ENCODE measurements around the gene KIF12.
"Not testable (repeated sequence)": the region's sequence is repeated elsewhere in the genome, so short reads cannot be mapped to it uniquely, and the experiment has no call there.

The KIF12 gene

GRCh38 chr9:114098936-114099668 lies at the start of gene KIF12:
KIF12 (minus strand) TSS chr9:114099292; CDS start chr9:114099276, 16 bp downstream.
- no peak for DNase-seq

GRCh38 chr9:114146735-114147134 lies 47.6 kb upstream of the KIF12 start:
- DNase-seq: no peak

- no peak for DNase-seq
Observed at GRCh38 chr9:114143234-114143633, 44.1 kb upstream of the KIF12 start.

GRCh38 chr9:114141553-114142402 lies 42.7 kb upstream of the KIF12 start:
- DNase-seq: no peak

GRCh38 chr9:114140850-114141249 lies 41.8 kb upstream of the KIF12 start:
- no peak for DNase-seq

- no peak for DNase-seq
Observed at GRCh38 chr9:114140401-114140800, 41.3 kb upstream of the KIF12 start.

GRCh38 chr9:114139071-114139470 lies 40.0 kb upstream of the KIF12 start:
- no peak for DNase-seq

DNA sequence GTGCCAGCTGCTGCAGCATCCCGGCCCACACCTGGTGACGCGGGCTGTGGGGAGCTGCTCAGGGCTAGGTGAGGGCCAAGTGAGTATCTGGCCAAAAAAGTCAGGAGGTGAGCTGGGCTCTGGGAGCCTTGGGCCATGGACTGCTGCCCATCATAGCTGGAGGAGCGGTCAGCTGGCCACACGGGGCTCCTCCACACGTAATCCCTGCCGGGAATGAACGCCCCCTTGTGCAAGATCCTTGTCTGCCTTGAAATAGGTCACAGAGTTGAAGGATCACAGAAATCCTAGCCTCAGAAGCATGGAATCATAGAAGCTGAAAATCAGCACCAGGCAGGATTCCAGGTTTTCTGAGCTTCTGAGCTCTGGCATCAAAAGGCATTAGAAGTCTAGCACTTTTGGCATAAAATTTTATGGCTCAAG lies 39.5 kb upstream of the KIF12 start:
- no peak for DNase-seq

GRCh38 chr9:114137831-114138230 lies 38.7 kb upstream of the KIF12 start:
- DNase-seq: no peak

DNA sequence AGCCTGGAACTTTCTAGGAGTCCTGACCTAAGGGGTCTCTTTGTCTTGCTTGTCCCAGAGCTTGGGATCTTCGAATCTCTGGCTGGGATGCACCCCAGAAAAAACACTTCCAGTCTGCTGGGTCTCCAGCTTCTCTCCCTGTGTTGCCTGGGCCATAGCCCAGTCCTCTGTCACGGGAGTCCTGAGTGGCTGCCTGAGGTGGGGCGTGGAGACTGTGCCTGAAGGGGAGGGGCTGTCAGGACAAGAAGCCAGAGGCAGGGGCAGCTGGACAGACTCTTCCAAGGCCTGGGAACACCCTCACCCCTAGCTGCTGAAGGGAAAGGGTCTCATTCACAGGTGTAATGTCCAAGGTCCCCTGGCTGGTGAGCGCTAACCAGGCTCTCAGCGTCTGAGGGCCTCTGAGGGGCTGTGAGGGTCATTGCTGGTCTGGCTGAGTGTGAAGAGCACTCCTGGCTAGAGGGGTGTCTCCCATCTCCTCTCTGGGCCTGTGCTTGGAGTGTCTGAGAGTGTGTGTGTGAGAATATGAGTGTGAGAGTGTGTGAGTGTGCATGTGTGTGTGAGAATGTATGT lies 35.8 kb upstream of the KIF12 start:
- DNase-seq: no peak

GRCh38 chr9:114132550-114132918 lies 33.4 kb upstream of the KIF12 start:
- no peak for DNase-seq

DNA sequence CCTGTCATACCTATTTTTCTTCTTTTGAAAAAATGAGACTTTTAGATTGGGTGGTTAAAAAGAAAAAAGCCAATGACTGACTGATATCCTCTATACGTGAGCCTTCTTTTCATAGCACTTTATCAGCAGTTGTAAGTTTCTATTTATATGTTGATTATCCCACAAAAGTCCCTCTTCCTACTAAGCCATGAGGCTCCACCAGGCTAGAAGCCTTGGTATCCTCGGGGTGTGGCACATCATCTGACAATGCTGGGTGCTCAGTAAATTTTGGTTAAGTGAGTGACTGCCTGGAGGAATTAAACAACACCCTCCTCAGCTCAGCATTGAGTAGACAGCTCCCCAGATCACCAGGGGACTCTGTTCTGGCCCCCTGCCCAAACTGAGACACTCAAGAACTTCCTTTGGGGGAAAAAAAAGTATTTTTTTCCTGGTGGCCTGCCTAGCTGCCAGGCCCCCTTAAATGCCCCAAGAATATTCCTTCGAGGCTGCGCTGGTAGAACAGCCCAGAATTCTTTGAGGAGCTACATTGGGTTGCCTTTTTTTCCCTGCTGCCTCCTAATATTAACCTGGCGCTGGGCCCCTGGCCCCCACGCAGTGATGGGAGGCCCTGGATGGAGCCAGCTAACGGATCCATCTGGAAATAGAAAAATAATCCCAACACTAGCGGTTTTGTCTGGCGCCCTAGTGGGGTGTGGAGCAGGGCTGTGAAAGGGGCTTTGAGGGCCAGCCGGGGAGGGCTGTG lies 32.9 kb upstream of the KIF12 start:
- no peak for DNase-seq

DNA sequence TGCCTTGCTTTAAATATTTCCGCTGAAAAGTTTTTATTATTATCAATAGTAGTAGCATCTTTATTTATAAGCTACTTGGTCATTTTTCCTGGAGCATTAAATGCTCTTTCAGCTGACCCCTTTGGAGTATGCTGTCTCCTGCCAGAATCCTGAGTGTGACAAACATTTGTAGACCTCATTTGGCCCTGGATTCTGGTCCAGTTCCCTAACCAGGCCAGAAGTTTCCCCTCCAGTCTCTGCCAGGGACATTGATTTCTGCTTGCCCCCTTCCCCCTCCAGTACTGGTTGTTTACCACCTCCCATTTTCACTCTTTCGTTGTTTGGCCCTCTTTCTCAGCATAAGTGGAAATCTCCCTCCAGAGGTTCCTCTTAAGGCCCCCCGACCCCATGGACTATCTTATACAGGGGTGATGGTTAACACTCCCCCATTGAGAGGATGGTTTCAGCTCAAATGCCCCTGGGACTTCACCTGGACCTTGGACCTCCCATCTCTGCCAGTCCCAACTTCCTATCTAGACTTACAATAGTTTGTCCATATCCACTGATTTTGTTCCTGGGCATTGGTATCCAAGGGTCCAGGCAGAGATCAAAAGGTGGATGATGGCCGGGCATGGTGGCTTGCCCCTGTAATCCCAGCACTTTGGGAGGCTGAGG lies 31.7 kb upstream of the KIF12 start:
- DNase-seq: no peak

DNA sequence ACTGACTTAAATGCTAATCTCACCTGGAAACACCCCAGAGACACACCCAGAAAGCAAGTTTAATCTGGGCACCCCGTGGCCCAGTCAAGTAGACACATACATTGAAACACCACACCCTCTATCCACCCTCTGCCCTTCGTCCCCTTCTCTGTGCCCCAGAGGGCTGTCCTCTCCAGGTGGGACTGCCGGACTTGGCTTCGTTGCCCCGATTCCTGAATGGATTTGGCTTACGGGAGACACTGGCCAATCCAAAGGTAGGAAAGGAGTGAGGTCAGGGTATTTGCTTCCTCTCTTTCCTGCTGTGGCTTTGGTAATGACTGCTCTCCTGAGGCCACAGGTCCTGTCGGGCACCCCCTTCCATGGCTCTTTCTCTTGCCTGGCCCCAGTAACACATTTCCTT lies 31.0 kb upstream of the KIF12 start:
- DNase-seq: no peak

GRCh38 chr9:114128759-114129158 lies 29.7 kb upstream of the KIF12 start:
- DNase-seq: not testable (repeated sequence)

DNA sequence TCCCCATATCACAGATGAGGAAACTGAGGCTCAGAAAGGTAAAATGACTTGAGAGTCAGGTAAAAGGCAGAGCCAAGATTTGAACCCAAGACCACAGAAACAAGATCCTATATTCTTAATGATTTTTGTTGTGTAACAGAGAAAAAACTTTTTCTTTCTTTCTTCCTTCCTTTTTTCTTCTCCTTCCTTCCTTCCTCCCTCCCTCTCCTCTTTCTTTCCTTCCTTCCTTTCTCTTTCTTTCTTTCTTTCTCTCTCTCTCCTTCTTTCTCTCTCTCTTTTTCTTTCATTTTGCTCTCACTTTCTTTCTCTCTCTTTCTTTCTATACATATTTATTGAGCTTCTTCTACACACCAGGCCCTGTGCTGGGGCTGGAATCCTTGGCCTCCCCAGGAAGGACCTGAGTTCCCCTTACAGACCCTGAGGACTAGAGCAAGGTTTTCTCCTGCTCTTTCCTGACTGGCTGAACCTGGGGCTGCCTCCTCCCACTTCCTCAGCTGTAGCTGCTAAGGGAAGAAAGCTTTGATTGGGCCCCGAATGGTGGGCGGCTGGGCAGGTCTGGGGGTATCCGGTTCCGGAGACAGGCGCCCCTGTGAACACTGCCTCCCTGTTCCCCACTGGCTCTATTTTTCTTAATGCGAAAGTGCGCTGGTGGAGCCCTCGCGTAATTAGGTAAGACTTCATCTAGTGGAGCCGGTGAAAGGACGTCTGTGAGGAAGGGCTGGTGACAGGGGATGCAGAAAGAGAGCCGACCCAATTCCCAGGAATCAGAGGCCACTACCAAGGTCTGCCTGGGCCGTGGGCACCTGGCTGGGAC lies 27.4 kb upstream of the KIF12 start:
- DNase-seq: no peak

GRCh38 chr9:114125476-114126013 lies 26.5 kb upstream of the KIF12 start:
- DNase-seq: no peak

GRCh38 chr9:114124666-114125475 lies 25.8 kb upstream of the KIF12 start:
- no peak for DNase-seq

GRCh38 chr9:114124138-114124537 lies 25.0 kb upstream of the KIF12 start:
- DNase-seq: no peak
